Osteoblast (primary cell): ENCODE data around the gene AUTS2. TPM values are rescaled to one million over a fixed set of nuclear protein-coding genes. Genes with fewer than 3 reads are reported as not detected.

ENCODE experiments used
- DNase-seq: peaks from one replicate; pipeline ENCODE4 v3.0.0; 2011; ENCODE audit warnings: low spot score, mixed read lengths; ENCODE audit not compliant: insufficient read length; ENCODE audit errors: missing footprints
- H2AFZ ChIP-seq: 2 replicates; pipeline ENCODE4 v1.6.0; 2011; ENCODE audit warnings: mild to moderate bottlenecking, low read length
- H3K27ac ChIP-seq: 2 replicates; pipeline ENCODE4 v1.5.1; 2011; ENCODE audit warnings: mild to moderate bottlenecking, low read depth, low read length, moderate library complexity
- H3K27me3 ChIP-seq: 2 replicates; pipeline ENCODE4 v1.6.0; 2012; ENCODE audit warnings: mild to moderate bottlenecking, control low read depth, inconsistent platforms, low read length, moderate library complexity; ENCODE audit not compliant: insufficient read depth
- H3K36me3 ChIP-seq: 2 replicates; pipeline ENCODE4 v1.5.1; 2011; ENCODE audit warnings: mild to moderate bottlenecking, low read length, control low read depth, moderate library complexity; ENCODE audit not compliant: insufficient read depth
- H3K4me1 ChIP-seq: 2 replicates; pipeline ENCODE4 v1.5.1; 2011; ENCODE audit warnings: mild to moderate bottlenecking, low read length, control low read depth, moderate library complexity; ENCODE audit not compliant: insufficient read depth
- H3K4me2 ChIP-seq: 2 replicates; pipeline ENCODE4 v1.6.0; 2011; ENCODE audit warnings: mild to moderate bottlenecking, low read length; ENCODE audit not compliant: insufficient read depth
- H3K4me3 ChIP-seq: fragments of 200-600 bp; sonication (generic); 3 replicates; pipeline ENCODE4 v1.5.1; 2012; ENCODE audit warnings: mild to moderate bottlenecking, low read length, inconsistent platforms; ENCODE audit not compliant: insufficient read depth
- H3K79me2 ChIP-seq: 2 replicates; pipeline ENCODE4 v1.6.0; 2012; ENCODE audit warnings: mild to moderate bottlenecking, low read length, control low read depth, inconsistent platforms; ENCODE audit not compliant: insufficient read depth
- H3K9me3 ChIP-seq: 2 replicates; pipeline ENCODE4 v1.5.1; 2011; ENCODE audit warnings: low read depth, low read length, control low read depth
- H4K20me1 ChIP-seq: 2 replicates; pipeline ENCODE4 v1.6.0; 2012; ENCODE audit warnings: mild to moderate bottlenecking, low read length, control low read depth; ENCODE audit not compliant: insufficient read depth
- CTCF ChIP-seq: IDR thresholded peaks from 2 replicates; pipeline ENCODE4 v1.5.1; 2011; ENCODE audit warnings: mild to moderate bottlenecking, low read depth, low read length, moderate library complexity; ENCODE audit errors: extremely low read depth
- total RNA-seq: library from RNA; depleted of rRNA; stranded (reverse); fragments of >200 nt; gene quantifications from 2 replicates; pipeline ENCODE4 v1.2.3, GENCODE V29; 2012

Gene AUTS2
- total RNA-seq, 1 donor, result 15.2 TPM

GRCh38 chr7:70477036-70478010 is 879.0 kb downstream of the AUTS2 start:
- Histone ChIP-seq H3K4me3 (no peak overlapping the region), H3K79me2 (no peaks in the 10 kb centered on the region), H3K9me3 (no peaks in the 10 kb centered on the region), H3K27ac (no peak overlapping the region), H2AFZ (no peak overlapping the region), H4K20me1 (no peaks in the 10 kb centered on the region), H3K4me2 (no peak overlapping the region), H3K4me1 (no peaks in the 10 kb centered on the region), H3K27me3 (no peaks in the 10 kb centered on the region), H3K36me3 (no peaks in the 10 kb centered on the region)
- no peak for TF ChIP-seq CTCF
- DNase-seq, result peak; percentile 51

GRCh38 chr7:70479153-70480021 is 881.1 kb downstream of the AUTS2 start:
- Histone ChIP-seq H3K4me1 (no peaks in the 10 kb centered on the region), H3K27ac (no peak overlapping the region), H3K36me3 (no peaks in the 10 kb centered on the region), H3K27me3 (peaks cover 9% of the 10 kb centered on the region), H3K79me2 (no peaks in the 10 kb centered on the region), H3K9me3 (no peaks in the 10 kb centered on the region), H3K4me2 (no peak overlapping the region), H4K20me1 (no peaks in the 10 kb centered on the region), H2AFZ (no peak overlapping the region), H3K4me3 (no peak overlapping the region)
- DNase-seq, result no peak
- TF ChIP-seq CTCF, result no peak

- Histone ChIP-seq H2AFZ (peak overlapping the region; percentile 20), H3K4me2 (no peak overlapping the region), H4K20me1 (no peaks in the 10 kb centered on the region), H3K27me3 (peaks cover 10% of the 10 kb centered on the region), H3K4me1 (no peaks in the 10 kb centered on the region), H3K79me2 (no peaks in the 10 kb centered on the region), H3K9me3 (no peaks in the 10 kb centered on the region), H3K36me3 (no peaks in the 10 kb centered on the region), H3K4me3 (no peak overlapping the region), H3K27ac (no peak overlapping the region)
- TF ChIP-seq CTCF, result no peak
- DNase-seq, result peak; percentile 74
These were observed 882.8 kb downstream of the AUTS2 start for GRCh38 chr7:70480927-70481569.
